Upper lobe of left lung (tissue), 4 donors: Measurements from ENCODE around the gene GON7.

ENCODE experiments used
- POLR2A ChIP-seq, 4 donors: fragments of 450-650 bp; IDR thresholded peaks; one replicate each; pipeline ENCODE4 v1.5.1; 2016 to 2017; ENCODE audit warnings: antibody characterized with exemption in 4 of 4, mild to moderate bottlenecking in 2 of 4
- POLR2AphosphoS5 ChIP-seq, 2 donors: sonication (generic); formaldehyde crosslinking; IDR thresholded peaks; one replicate each; pipeline ENCODE4 v1.5.1; 2017; ENCODE audit warnings: antibody characterized with exemption in 2 of 2
- TF ChIP-seq, protein P1 (sequence below), 6 experiments: fragments of 450-650 bp in 4 of 6; fragments of 200-600 bp in 2 of 6; sonication (generic) in 2 of 6; IDR thresholded peaks; one replicate each; pipeline ENCODE4 v1.5.1; 2016 to 2019; ENCODE audit warnings: antibody characterized with exemption in 6 of 6

DNA sequence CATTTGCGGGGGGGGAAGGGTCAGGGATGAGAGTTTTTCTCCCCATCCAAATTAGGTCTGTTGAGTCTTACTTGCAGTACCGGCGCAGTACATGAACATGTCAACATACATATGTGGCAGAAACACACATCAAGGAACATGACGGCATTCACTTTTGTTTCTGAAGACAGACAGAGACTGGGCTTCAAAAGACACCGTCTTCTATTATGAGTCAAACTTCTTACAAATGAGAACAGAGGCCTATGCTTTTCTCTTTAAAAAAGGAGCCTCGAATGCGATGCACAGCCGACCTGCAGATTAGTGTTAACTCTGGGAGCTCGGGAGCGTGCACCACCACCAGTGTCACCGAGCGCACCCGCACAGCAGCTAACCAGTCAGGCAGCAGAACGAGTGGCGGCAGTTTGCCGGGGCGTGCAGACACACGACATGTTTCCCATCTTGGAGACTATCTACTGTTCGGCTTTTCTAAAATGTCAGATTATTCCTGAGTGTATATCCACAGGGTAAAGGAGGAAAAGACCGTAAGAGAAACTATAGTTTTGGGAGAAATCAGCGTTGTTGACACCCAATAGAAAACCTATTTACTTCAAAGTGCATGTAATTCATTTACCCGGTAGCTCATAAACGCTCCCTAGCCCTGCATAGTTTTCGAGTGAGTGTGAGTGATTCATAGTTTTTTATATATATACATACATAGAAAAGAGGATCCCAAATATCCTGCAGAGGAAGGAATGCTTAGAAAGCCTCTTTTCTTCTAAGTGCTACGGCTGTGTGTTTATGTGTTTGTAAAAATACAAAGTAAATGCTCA is 33.2 kb upstream of the GON7 start:
- TF ChIP-seq POLR2AphosphoS5 (IDR thresholded peaks at IDR 0.05) (no peak), POLR2A (IDR thresholded peaks at IDR 0.05) (no peak)
- TF ChIP-seq, protein P1, sequence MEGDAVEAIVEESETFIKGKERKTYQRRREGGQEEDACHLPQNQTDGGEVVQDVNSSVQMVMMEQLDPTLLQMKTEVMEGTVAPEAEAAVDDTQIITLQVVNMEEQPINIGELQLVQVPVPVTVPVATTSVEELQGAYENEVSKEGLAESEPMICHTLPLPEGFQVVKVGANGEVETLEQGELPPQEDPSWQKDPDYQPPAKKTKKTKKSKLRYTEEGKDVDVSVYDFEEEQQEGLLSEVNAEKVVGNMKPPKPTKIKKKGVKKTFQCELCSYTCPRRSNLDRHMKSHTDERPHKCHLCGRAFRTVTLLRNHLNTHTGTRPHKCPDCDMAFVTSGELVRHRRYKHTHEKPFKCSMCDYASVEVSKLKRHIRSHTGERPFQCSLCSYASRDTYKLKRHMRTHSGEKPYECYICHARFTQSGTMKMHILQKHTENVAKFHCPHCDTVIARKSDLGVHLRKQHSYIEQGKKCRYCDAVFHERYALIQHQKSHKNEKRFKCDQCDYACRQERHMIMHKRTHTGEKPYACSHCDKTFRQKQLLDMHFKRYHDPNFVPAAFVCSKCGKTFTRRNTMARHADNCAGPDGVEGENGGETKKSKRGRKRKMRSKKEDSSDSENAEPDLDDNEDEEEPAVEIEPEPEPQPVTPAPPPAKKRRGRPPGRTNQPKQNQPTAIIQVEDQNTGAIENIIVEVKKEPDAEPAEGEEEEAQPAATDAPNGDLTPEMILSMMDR (IDR thresholded peaks at IDR 0.05), result no peak
